Naive B cell (primary cell): ENCODE measurements around the gene MYL12A. TPM values are rescaled to one million over a fixed set of nuclear protein-coding genes. Genes with fewer than 3 reads are reported as not detected.

Source experiments
- ATAC-seq, 2 donors: fragments of 150-1000 bp; cut with Tn5 transposase; 2 replicates each; pipeline ENCODE4 v1.10.0; 2021; ENCODE audit warnings: low read depth in 2 of 2, mild to moderate bottlenecking in 2 of 2, moderate library complexity in 2 of 2
- DNase-seq: peaks from one replicate; pipeline ENCODE4 v3.0.0; 2022
- H3K27ac Mint-ChIP-seq, 6 donors: one replicate each; pipeline ENCODE4 v1.8.0; 2020 to 2022; ENCODE audit warnings: mild to moderate bottlenecking in 6 of 6, mixed read lengths in 6 of 6, moderate library complexity in 5 of 6, inconsistent platforms in 2 of 6
- H3K27me3 Mint-ChIP-seq, 3 donors: one replicate each; pipeline ENCODE4 v1.8.0; 2021 to 2022; ENCODE audit warnings: mixed read lengths in 3 of 3, mild to moderate bottlenecking in 1 of 3
- H3K36me3 Mint-ChIP-seq, 2 donors: one replicate each; pipeline ENCODE4 v1.8.0; 2020 to 2022; ENCODE audit warnings: mixed read lengths in 2 of 2, inconsistent platforms in 1 of 2, mild to moderate bottlenecking in 1 of 2
- H3K4me1 Mint-ChIP-seq, 3 donors: one replicate each; pipeline ENCODE4 v1.8.0; 2020 to 2022; ENCODE audit warnings: mixed read lengths in 3 of 3, inconsistent platforms in 1 of 3, mild to moderate bottlenecking in 1 of 3, moderate library complexity in 1 of 3
- H3K4me3 Mint-ChIP-seq, 8 donors: one replicate each; pipeline ENCODE4 v1.8.0; 2020 to 2022; ENCODE audit warnings: mild to moderate bottlenecking in 8 of 8, mixed read lengths in 8 of 8, moderate library complexity in 8 of 8, inconsistent platforms in 2 of 8
- H3K9me3 Mint-ChIP-seq, 7 donors: one replicate each; pipeline ENCODE4 v1.8.0; 2020 to 2022; ENCODE audit warnings: mixed read lengths in 7 of 7, mild to moderate bottlenecking in 5 of 7, inconsistent platforms in 2 of 7, moderate library complexity in 1 of 7
- polyA plus RNA-seq, 6 donors: library from polyadenylated mRNA; unstranded; fragments of 300-500 nt; fragmentation: Illumina TruSeq; gene quantifications; one replicate each; pipeline ENCODE4 v1.2.3, GENCODE V29; 2021; ENCODE audit warnings: low read depth in 6 of 6

MYL12A gene
- polyA plus RNA-seq, 6 donors from 2014 or later = 1,232 to 1,667 (median 1,472) TPM

- Mint-ChIP-seq H3K9me3 (no peaks in the 10 kb centered on the region), H3K4me1 (peaks cover 2 to 5% (median 4%) of the 10 kb centered on the region in 3 donors), H3K27me3 (no peaks in the 10 kb centered on the region), H3K36me3 (peaks cover 0 to 15% of the 10 kb centered on the region in 2 donors), H3K4me3 (no peak overlapping the region), H3K27ac (no peak overlapping the region)
- no peak for ATAC-seq
- no peak for DNase-seq
Measured at GRCh38 chr18:3234457-3234856, 13.1 kb upstream of the MYL12A start.

- H3K9me3 Mint-ChIP-seq = peaks cover 0 to 8% (median 5%) of the 10 kb centered on the region in 7 donors
- peaks cover 2 to 5% (median 4%) of the 10 kb centered on the region in 3 donors for H3K4me1 Mint-ChIP-seq
- DNase-seq (no peak), ATAC-seq (no peak)
- H3K36me3 Mint-ChIP-seq = peaks cover 5 to 20% of the 10 kb centered on the region in 2 donors
- no peak overlapping the region for H3K4me3 Mint-ChIP-seq
- H3K27me3 Mint-ChIP-seq = no peaks in the 10 kb centered on the region
- H3K27ac Mint-ChIP-seq = no peak overlapping the region
Measured at GRCh38 chr18:3235846-3236245, 11.8 kb upstream of the MYL12A start.

- Mint-ChIP-seq H3K36me3 (peaks cover 7 to 17% of the 10 kb centered on the region in 2 donors), H3K27me3 (no peaks in the 10 kb centered on the region), H3K9me3 (peaks cover 0 to 11% (median 7%) of the 10 kb centered on the region in 7 donors), H3K4me3 (no peak overlapping the region), H3K4me1 (peaks cover 2 to 5% (median 4%) of the 10 kb centered on the region in 3 donors), H3K27ac (no peak overlapping the region)
- no peak for ATAC-seq
- no peak for DNase-seq
Measured at GRCh38 chr18:3236470-3236869, 11.1 kb upstream of the MYL12A start.

GRCh38 chr18:3238742-3239141, 8.9 kb upstream of the MYL12A start:
- Mint-ChIP-seq H3K9me3 (peaks cover 0 to 21% (median 12%) of the 10 kb centered on the region in 7 donors), H3K4me3 (no peak overlapping the region), H3K4me1 (peaks cover 2 to 5% (median 4%) of the 10 kb centered on the region in 3 donors), H3K27ac (peak overlapping the region in 3 of 6 donors; percentile 21 to 87 (median 49)), H3K36me3 (peaks cover 13 to 21% of the 10 kb centered on the region in 2 donors), H3K27me3 (no peaks in the 10 kb centered on the region)
- ATAC-seq (no peak), DNase-seq (no peak)

- Mint-ChIP-seq H3K27me3 (no peaks in the 10 kb centered on the region), H3K4me1 (peaks cover 13 to 31% (median 26%) of the 10 kb centered on the region in 3 donors), H3K9me3 (peaks cover 0 to 21% (median 11%) of the 10 kb centered on the region in 7 donors), H3K4me3 (peak overlapping the region; percentile 52 to 98 (median 96)), H3K27ac (peak overlapping the region in 5 of 6 donors; percentile 74 to 99 (median 97)), H3K36me3 (peaks cover 12 to 13% of the 10 kb centered on the region in 2 donors)
- no peak for DNase-seq
- no peak for ATAC-seq
Measured at GRCh38 chr18:3245185-3245564, 2.4 kb upstream of the MYL12A start.

GRCh38 chr18:3245853-3246634, 1.6 kb upstream of the MYL12A start:
- Mint-ChIP-seq H3K9me3 (peaks cover 0 to 14% (median 7%) of the 10 kb centered on the region in 7 donors), H3K27ac (peak overlapping the region; percentile 97 to 99 (median 99)), H3K4me3 (peak overlapping the region; percentile 84 to 99 (median 97)), H3K27me3 (no peaks in the 10 kb centered on the region), H3K4me1 (peaks cover 20 to 39% (median 33%) of the 10 kb centered on the region in 3 donors), H3K36me3 (peaks cover 6 to 9% of the 10 kb centered on the region in 2 donors)
- DNase-seq (peak; percentile 75), ATAC-seq (peak; percentile 50)

- peak overlapping the region; percentile 97 to 99 (median 99) for H3K27ac Mint-ChIP-seq
- no peaks in the 10 kb centered on the region for H3K27me3 Mint-ChIP-seq
- DNase-seq (no peak), ATAC-seq (peak; percentile 13 to 18)
- H3K9me3 Mint-ChIP-seq = peaks cover 0 to 11% (median 7%) of the 10 kb centered on the region in 7 donors
- peaks cover 6% of the 10 kb centered on the region in 2 donors for H3K36me3 Mint-ChIP-seq
- peak overlapping the region; percentile 84 to 99 (median 97) for H3K4me3 Mint-ChIP-seq
- H3K4me1 Mint-ChIP-seq = peaks cover 21 to 44% (median 35%) of the 10 kb centered on the region in 3 donors
Measured at GRCh38 chr18:3246635-3247239, 864 bp upstream of the MYL12A start.

GRCh38 chr18:3248062-3248657, 559 bp downstream of the MYL12A start:
- Mint-ChIP-seq H3K4me3 (peak overlapping the region; percentile 84 to 99 (median 97)), H3K27me3 (no peaks in the 10 kb centered on the region), H3K4me1 (peaks cover 31 to 59% (median 43%) of the 10 kb centered on the region in 3 donors), H3K27ac (peak overlapping the region; percentile 95 to 99 (median 98)), H3K9me3 (no peaks in the 10 kb centered on the region), H3K36me3 (peaks cover 0 to 7% of the 10 kb centered on the region in 2 donors)
- DNase-seq (no peak), ATAC-seq (peak; percentile 2)

GRCh38 chr18:3248658-3249359, 1.2 kb downstream of the MYL12A start:
- Mint-ChIP-seq H3K36me3 (peaks cover 0 to 12% of the 10 kb centered on the region in 2 donors), H3K4me3 (peak overlapping the region; percentile 84 to 99 (median 97)), H3K9me3 (no peaks in the 10 kb centered on the region), H3K27me3 (no peaks in the 10 kb centered on the region), H3K27ac (peak overlapping the region; percentile 95 to 99 (median 98)), H3K4me1 (peaks cover 36 to 64% (median 48%) of the 10 kb centered on the region in 3 donors)
- DNase-seq (peak; percentile 40), ATAC-seq (no peak)

GRCh38 chr18:3250237-3251107, 2.9 kb downstream of the MYL12A start:
- H3K4me1 Mint-ChIP-seq = peaks cover 43 to 65% (median 52%) of the 10 kb centered on the region in 3 donors
- H3K27ac Mint-ChIP-seq = peak overlapping the region in 3 of 6 donors; percentile 37 to 67 (median 65)
- H3K9me3 Mint-ChIP-seq = no peaks in the 10 kb centered on the region
- H3K27me3 Mint-ChIP-seq = no peaks in the 10 kb centered on the region
- DNase-seq = no peak
- H3K4me3 Mint-ChIP-seq = peak overlapping the region in 6 of 8 donors; percentile 1 to 97 (median 70)
- H3K36me3 Mint-ChIP-seq = peaks cover 8 to 22% of the 10 kb centered on the region in 2 donors
- no peak for ATAC-seq

GRCh38 chr18:3251249-3251962, 3.8 kb downstream of the MYL12A start:
- Mint-ChIP-seq H3K36me3 (peaks cover 15 to 26% of the 10 kb centered on the region in 2 donors), H3K27ac (peak overlapping the region in 1 of 6 donors; percentile 12), H3K4me1 (peaks cover 44 to 64% (median 51%) of the 10 kb centered on the region in 3 donors), H3K9me3 (no peaks in the 10 kb centered on the region), H3K27me3 (no peaks in the 10 kb centered on the region), H3K4me3 (peak overlapping the region in 1 of 8 donors; percentile 7)
- DNase-seq (no peak), ATAC-seq (no peak)

- peaks cover 48 to 65% (median 52%) of the 10 kb centered on the region in 3 donors for H3K4me1 Mint-ChIP-seq
- no peak for ATAC-seq
- H3K27ac Mint-ChIP-seq = no peak overlapping the region
- no peaks in the 10 kb centered on the region for H3K9me3 Mint-ChIP-seq
- DNase-seq = no peak
- H3K27me3 Mint-ChIP-seq = no peaks in the 10 kb centered on the region
- H3K36me3 Mint-ChIP-seq = peaks cover 18 to 26% of the 10 kb centered on the region in 2 donors
- peak overlapping the region in 2 of 8 donors; percentile 7 to 16 for H3K4me3 Mint-ChIP-seq
Measured at GRCh38 chr18:3251963-3252277, 4.3 kb downstream of the MYL12A start.
